IgD-negative memory B cell (primary cell): ENCODE data around the gene ZBTB37. TPM values are rescaled to one million over a fixed set of nuclear protein-coding genes. Genes with fewer than 3 reads are reported as not detected.
"Not testable (repeated sequence)": the region's sequence is repeated elsewhere in the genome, so short reads cannot be mapped to it uniquely, and the experiment has no call there.

Experiments used
- H3K27ac Mint-ChIP-seq, 3 donors: one replicate each; pipeline ENCODE4 v1.8.0; 2020 to 2022; ENCODE audit warnings: mild to moderate bottlenecking in 3 of 3, mixed read lengths in 3 of 3, moderate library complexity in 1 of 3
- H3K27me3 Mint-ChIP-seq: one replicate; pipeline ENCODE4 v1.8.0; 2021; ENCODE audit warnings: mixed read lengths
- H3K36me3 Mint-ChIP-seq: one replicate; pipeline ENCODE4 v1.8.0; 2020; ENCODE audit warnings: mild to moderate bottlenecking, mixed read lengths
- H3K4me1 Mint-ChIP-seq, 3 donors: one replicate each; pipeline ENCODE4 v1.8.0; 2020 to 2022; ENCODE audit warnings: mixed read lengths in 3 of 3, mild to moderate bottlenecking in 1 of 3
- H3K4me3 Mint-ChIP-seq, 4 donors: one replicate each; pipeline ENCODE4 v1.8.0; 2020 to 2022; ENCODE audit warnings: mild to moderate bottlenecking in 4 of 4, mixed read lengths in 4 of 4, moderate library complexity in 3 of 4
- H3K9me3 Mint-ChIP-seq, 3 donors: one replicate each; pipeline ENCODE4 v1.8.0; 2020 to 2021; ENCODE audit warnings: mixed read lengths in 3 of 3, mild to moderate bottlenecking in 1 of 3
- polyA plus RNA-seq: library from polyadenylated mRNA; unstranded; fragments of 300-500 nt; fragmentation: Illumina TruSeq; gene quantifications from one replicate; pipeline ENCODE4 v1.2.3, GENCODE V29; 2021

The ZBTB37 gene, protein sequence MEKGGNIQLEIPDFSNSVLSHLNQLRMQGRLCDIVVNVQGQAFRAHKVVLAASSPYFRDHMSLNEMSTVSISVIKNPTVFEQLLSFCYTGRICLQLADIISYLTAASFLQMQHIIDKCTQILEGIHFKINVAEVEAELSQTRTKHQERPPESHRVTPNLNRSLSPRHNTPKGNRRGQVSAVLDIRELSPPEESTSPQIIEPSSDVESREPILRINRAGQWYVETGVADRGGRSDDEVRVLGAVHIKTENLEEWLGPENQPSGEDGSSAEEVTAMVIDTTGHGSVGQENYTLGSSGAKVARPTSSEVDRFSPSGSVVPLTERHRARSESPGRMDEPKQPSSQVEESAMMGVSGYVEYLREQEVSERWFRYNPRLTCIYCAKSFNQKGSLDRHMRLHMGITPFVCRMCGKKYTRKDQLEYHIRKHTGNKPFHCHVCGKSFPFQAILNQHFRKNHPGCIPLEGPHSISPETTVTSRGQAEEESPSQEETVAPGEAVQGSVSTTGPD
- polyA plus RNA-seq, result 2.0 TPM

DNA sequence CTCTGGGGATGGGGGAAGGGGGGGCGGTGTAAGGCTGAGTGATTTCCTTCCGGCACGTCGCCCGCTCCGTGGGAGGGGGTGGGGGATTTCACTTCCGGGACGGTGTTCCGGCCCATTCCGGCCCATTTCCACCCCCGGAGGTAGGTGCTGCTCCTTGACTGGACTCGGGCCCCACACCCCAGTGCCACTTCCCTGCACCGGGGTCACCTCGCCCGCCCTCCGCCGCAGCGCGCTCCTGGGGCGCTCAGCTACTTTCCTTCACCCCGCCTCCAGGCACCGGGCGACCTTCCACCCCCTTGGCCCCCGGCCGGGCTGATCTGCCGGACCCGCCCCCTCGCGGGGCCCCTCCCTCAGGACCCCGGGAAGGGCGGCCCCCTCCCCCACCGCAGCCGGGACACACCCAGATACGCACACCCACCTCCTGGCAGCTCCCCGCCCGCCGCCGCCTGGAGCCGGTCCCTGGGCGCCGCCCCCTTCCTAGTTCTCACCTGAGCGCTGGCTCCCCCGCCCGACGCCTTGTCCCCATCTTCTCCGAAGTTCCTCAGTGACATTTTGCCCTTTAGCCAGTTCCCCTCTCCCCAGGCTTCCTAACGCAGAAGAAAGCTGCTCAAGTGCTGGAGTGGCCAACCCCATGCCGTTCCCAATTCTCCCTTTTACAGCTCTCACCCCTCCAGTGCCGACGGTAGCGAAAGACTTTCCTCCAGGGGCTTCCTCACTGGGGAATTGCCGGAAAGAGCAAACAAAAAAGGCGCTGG is at the start of gene ZBTB37:
ZBTB37 (plus strand) TSS at position 115 of the 755 bp plus-strand sequence. CDS start 1,846 bp downstream, outside the sequence.
- no peaks in the 10 kb centered on the region for H3K9me3 Mint-ChIP-seq
- H3K4me3 Mint-ChIP-seq, result peak within 1 kb of the TSS; percentile 90 to 97 (median 96)
- H3K4me1 Mint-ChIP-seq, result peaks cover 57 to 65% (median 59%) of the 10 kb centered on the region in 3 donors
- peak within 1 kb of the TSS; percentile 89 to 99 (median 94) for H3K27ac Mint-ChIP-seq
- H3K36me3 Mint-ChIP-seq, result peaks cover 3% of the 10 kb centered on the region
- H3K27me3 Mint-ChIP-seq, result no peaks in the 10 kb centered on the region

DNA sequence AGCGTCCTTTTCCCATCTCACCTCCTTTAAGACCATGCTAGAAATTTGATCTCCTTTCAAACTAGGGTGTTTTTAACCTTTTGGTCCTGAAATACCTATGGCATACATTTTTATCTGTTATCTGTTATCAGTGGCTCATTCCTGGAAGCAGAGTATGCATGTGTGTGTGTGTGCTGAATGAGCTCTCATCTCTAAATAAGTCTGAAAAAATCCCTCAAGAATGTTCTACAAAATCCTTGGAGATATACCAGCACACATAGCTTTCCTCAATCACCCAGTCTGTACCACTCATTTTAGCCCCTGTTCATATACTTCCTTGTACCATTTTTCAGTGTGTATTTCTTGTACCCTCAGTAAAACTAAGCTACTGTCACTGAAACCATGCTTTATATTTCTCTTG is 49.7 kb upstream of the ZBTB37 start:
- Mint-ChIP-seq H3K4me1 (peaks cover 21 to 23% (median 22%) of the 10 kb centered on the region in 3 donors), H3K4me3 (no peak overlapping the region), H3K27ac (no peak overlapping the region), H3K9me3 (no peaks in the 10 kb centered on the region), H3K36me3 (peaks cover 7% of the 10 kb centered on the region), H3K27me3 (no peaks in the 10 kb centered on the region)

DNA sequence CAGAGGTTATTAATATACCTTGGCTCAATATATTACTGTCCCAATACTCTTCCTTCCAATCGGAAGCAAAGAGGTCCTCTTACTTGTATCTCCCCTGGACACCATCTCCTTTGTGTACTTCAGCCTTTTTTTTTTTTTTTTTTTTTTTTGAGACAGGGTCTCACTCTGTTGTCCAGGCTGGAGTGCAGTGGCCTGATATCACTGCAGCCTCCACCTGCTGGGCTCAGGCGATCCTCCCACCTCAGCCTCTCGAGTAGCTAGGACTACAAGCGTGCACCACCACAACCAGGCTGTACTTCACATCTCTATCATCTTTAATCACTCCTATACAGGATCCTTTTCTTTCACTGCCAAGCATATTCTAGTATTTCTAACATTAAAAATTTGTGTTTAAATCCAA is 46.5 kb upstream of the ZBTB37 start:
- peak overlapping the region in 1 of 4 donors; percentile 4 for H3K4me3 Mint-ChIP-seq
- H3K27me3 Mint-ChIP-seq, result no peaks in the 10 kb centered on the region
- no peaks in the 10 kb centered on the region for H3K36me3 Mint-ChIP-seq
- H3K9me3 Mint-ChIP-seq, result no peaks in the 10 kb centered on the region
- H3K4me1 Mint-ChIP-seq, result peaks cover 23 to 26% (median 25%) of the 10 kb centered on the region in 3 donors
- H3K27ac Mint-ChIP-seq, result no peak overlapping the region

DNA sequence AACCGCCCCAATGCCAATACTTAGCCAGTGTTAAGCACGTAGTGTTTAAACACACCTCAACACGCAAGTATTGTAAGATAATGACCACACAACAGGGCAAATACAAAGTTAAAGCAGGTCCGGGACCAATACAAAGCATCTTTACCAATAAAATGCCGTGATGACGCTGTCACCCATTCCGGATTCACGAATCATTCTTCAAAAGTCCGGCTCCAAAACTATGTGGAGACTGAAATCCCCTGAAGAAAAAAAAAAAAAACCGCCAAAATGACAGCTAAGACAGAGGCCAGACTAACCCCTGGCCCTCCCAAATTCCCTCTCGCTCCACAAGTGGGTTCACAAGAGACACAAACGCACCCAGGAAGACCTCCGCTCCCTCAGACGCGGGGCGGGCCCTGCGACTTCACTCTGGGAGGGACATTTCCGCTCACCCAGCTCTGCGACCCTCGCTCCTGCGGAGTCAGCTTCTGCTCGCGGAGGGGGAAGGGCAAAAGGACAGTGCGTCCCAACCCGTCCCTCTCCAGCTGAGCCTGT is 44.3 kb upstream of the ZBTB37 start:
- H3K4me1 Mint-ChIP-seq, result peaks cover 21 to 24% (median 23%) of the 10 kb centered on the region in 3 donors
- H3K27me3 Mint-ChIP-seq, result no peaks in the 10 kb centered on the region
- no peaks in the 10 kb centered on the region for H3K36me3 Mint-ChIP-seq
- H3K4me3 Mint-ChIP-seq, result peak overlapping the region; percentile 91 to 99 (median 96)
- H3K27ac Mint-ChIP-seq, result peak overlapping the region; percentile 79 to 97 (median 95)
- no peaks in the 10 kb centered on the region for H3K9me3 Mint-ChIP-seq

DNA sequence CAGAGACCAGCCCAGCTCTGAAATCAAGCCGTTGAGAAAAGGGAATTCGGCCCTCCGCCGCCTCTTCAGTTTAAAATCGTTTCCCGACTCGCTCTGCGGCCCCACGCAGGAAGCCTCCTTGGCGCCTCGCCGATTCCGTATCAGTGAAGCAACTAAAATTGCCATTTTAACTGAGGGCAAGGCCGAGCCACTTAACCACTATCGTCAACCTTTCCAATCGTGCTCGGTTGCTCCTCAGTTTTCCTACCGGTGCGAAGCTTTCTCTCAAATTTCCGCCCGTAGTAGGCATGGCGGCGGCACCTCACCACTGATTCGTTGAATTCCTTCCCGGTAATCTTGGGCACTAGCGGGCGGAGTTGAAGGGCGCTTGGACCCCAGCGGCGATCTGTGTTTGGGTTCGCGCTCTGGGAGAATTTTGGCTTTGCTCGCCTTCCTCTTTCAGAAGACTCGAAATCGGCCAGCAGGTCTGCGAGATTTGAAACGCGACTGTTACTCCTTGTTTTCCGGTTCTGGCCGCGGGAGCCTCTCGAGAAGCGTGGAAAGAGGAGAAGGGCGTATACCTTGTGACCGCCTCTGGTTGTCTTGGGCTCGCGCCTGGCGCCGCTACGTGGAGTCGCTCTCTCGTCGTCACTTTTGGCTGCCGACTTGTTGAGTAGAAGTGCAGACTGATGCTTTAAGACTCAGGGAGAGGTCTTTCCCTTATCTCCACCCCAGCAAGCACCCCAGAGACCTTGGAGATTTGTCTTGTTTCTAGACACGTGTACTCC is 43.7 kb upstream of the ZBTB37 start, which contains the start of the genes CENPL and DARS2:
CENPL (minus strand) TSS at position 569 of the 767 bp plus-strand sequence. CDS start 13,584 bp downstream, outside the sequence.
DARS2 (plus strand) TSS at position 359 of the 767 bp plus-strand sequence. CDS start 557 bp downstream, outside the sequence.
- Mint-ChIP-seq H3K36me3 (no peaks in the 10 kb centered on the region), H3K27me3 (no peaks in the 10 kb centered on the region), H3K4me3 (peak within 1 kb of the TSS; percentile 91 to 99 (median 96)), H3K9me3 (no peaks in the 10 kb centered on the region), H3K4me1 (peaks cover 24 to 25% (median 24%) of the 10 kb centered on the region in 3 donors), H3K27ac (peak within 1 kb of the TSS; percentile 79 to 97 (median 95))

DNA sequence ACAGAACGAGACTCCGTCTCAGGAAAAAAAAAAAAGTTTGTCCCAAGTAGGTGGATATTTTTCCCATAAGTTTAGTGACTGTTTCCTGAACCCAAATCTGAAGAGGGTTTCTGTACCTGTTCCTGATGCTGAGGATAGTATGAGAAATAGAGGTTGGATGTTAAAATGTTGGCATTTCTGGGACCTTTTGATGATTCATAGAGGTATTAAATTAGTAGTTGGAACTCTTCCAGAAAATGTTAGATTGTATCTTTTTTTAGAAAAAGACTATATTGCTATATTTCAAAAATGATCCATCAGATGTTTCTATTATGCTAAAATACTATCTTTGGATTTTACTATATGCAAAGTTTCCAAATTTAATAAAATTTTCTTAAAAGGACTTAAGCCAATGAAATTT is 40.6 kb upstream of the ZBTB37 start:
- H3K4me1 Mint-ChIP-seq, result peaks cover 16 to 24% (median 18%) of the 10 kb centered on the region in 3 donors
- H3K36me3 Mint-ChIP-seq, result no peaks in the 10 kb centered on the region
- no peaks in the 10 kb centered on the region for H3K27me3 Mint-ChIP-seq
- H3K4me3 Mint-ChIP-seq, result peak overlapping the region in 1 of 4 donors; percentile 41
- H3K9me3 Mint-ChIP-seq, result no peaks in the 10 kb centered on the region
- no peak overlapping the region for H3K27ac Mint-ChIP-seq

DNA sequence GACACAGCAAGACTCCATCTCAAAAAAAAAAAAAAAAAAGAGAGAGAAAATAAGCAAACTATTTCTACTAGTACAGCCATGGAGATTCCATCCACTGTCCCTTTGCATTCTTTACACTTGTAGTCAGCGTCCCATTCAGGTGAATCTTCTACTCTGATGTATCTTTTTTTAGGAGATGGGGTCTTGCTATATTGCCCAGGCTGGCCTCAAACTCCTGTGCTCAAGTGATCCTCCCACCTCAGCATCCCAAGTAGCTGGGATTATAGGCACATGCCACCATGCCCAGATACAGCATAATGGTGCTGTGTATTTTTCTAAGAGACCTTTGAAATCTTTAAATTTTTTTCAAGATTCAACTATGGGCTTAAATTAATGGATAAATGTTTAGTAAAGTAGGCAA is 35.4 kb upstream of the ZBTB37 start:
- H3K4me3 Mint-ChIP-seq, result no peak overlapping the region
- no peaks in the 10 kb centered on the region for H3K36me3 Mint-ChIP-seq
- H3K27ac Mint-ChIP-seq, result no peak overlapping the region
- no peaks in the 10 kb centered on the region for H3K9me3 Mint-ChIP-seq
- peaks cover 1 to 3% (median 2%) of the 10 kb centered on the region in 3 donors for H3K4me1 Mint-ChIP-seq
- H3K27me3 Mint-ChIP-seq, result no peaks in the 10 kb centered on the region

DNA sequence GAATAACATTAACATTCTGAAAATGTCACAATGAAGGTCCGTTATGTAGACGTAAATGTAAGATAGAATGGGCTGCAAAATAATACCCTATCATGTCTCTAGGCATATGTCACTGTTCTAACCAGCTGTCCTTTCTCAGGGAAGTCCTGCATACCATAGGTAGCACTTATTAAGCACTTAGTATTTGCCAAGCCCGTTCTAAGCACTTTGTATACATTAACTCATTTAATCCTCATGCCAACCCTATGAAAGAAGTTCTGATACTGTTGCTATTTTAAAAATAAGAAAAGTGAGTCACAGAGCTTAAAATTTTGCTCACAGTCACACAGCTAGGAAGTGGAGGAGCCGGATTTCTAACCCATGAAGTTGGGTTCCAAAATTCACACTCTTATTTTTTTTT is 16.1 kb upstream of the ZBTB37 start:
- no peaks in the 10 kb centered on the region for H3K36me3 Mint-ChIP-seq
- H3K27ac Mint-ChIP-seq, result peak overlapping the region in 1 of 3 donors; percentile 50
- H3K27me3 Mint-ChIP-seq, result no peaks in the 10 kb centered on the region
- no peak overlapping the region for H3K4me3 Mint-ChIP-seq
- no peaks in the 10 kb centered on the region for H3K9me3 Mint-ChIP-seq
- H3K4me1 Mint-ChIP-seq, result no peaks in the 10 kb centered on the region

DNA sequence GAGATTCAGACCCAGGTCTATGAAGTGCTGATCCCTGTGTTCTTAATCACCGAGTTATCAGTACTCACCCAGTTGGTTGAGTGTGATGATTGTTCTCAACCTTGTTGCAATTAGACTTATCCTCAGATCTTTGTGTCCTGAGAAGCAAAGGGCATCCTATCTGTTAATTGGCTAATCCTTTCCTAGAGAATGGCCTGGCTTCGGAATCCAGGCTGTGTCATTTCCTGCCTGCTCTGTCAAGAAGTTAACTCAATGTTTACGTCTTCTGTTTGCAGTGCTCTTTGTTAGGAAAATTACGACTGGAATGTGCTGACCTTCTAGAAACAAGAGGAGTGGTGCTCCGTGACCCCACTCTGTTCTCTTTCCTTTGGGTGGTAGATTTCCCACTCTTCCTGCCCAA is 15.1 kb upstream of the ZBTB37 start:
- Mint-ChIP-seq H3K36me3 (no peaks in the 10 kb centered on the region), H3K27ac (no peak overlapping the region), H3K4me3 (no peak overlapping the region), H3K27me3 (no peaks in the 10 kb centered on the region), H3K9me3 (no peaks in the 10 kb centered on the region), H3K4me1 (no peaks in the 10 kb centered on the region)

DNA sequence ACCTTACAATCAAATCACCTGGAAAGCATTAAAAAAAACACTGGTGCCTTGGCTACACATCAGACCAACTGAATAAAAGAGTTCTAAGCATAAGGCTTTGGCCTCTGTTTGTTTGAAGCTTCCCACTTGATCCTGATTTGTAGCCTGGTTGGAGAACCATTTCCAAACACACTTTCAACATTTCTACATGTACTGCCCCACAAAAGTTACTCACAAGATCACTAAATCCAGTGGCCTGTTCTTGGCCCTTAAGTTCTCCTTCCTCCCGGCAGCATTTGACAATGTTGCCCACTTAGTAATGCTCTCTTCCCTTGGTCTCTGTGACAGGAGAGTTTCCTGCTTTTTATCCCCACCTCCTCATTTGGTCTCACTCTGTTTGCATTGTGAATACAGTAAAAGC is 12.2 kb upstream of the ZBTB37 start:
- Mint-ChIP-seq H3K4me1 (peaks cover 2 to 4% (median 4%) of the 10 kb centered on the region in 3 donors), H3K9me3 (no peaks in the 10 kb centered on the region), H3K4me3 (no peak overlapping the region), H3K27me3 (no peaks in the 10 kb centered on the region), H3K36me3 (no peaks in the 10 kb centered on the region), H3K27ac (peak overlapping the region in 1 of 3 donors; percentile 34)

DNA sequence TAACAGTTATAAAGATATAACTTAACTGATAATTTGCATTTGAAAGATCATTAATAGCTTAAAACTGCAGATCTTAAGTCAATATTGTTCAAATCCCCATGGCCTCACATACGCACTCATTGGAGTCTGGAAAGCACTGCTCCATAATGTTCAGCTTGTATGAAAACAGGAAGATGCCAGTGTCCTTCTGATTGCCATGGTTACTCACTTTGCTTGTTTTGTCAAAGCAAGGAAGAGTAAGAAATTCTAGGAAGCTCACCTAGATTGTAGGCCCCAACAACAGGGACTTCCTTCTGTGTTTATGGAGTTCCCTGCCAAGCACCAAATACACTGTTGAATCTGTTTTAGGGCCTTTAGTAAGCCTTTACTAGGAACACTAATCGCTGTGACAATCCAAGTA is 11.3 kb upstream of the ZBTB37 start:
- Mint-ChIP-seq H3K4me1 (peaks cover 3 to 7% (median 4%) of the 10 kb centered on the region in 3 donors), H3K27ac (no peak overlapping the region), H3K9me3 (no peaks in the 10 kb centered on the region), H3K36me3 (no peaks in the 10 kb centered on the region), H3K27me3 (no peaks in the 10 kb centered on the region), H3K4me3 (no peak overlapping the region)

DNA sequence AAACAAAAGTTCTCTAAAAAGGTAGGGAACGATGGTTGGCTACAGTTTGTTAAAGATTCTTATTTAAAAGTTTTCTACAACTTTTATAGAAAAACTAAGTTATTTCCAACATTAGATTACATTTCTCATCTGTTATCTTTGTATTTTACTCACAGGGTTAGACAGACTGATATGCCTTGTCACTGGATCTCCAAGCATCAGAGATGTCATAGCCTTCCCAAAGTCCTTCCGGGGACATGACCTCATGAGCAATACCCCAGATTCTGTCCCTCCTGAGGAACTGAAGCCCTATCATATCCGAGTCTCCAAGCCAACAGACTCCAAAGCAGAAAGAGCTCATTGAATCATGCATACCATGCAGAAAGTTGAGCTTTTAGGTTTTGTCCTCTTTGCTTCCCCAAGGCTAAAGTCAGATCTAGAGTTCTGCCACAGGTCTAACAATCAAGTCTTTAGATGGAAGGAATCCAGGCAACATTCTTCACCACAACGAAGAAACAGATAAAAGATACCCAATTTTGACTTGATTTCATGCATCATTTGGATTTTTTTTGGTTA is 10.7 kb upstream of the ZBTB37 start:
- H3K27me3 Mint-ChIP-seq, result no peaks in the 10 kb centered on the region
- H3K27ac Mint-ChIP-seq, result no peak overlapping the region
- H3K36me3 Mint-ChIP-seq, result no peaks in the 10 kb centered on the region
- no peak overlapping the region for H3K4me3 Mint-ChIP-seq
- H3K9me3 Mint-ChIP-seq, result no peaks in the 10 kb centered on the region
- H3K4me1 Mint-ChIP-seq, result peaks cover 4 to 8% (median 4%) of the 10 kb centered on the region in 3 donors

DNA sequence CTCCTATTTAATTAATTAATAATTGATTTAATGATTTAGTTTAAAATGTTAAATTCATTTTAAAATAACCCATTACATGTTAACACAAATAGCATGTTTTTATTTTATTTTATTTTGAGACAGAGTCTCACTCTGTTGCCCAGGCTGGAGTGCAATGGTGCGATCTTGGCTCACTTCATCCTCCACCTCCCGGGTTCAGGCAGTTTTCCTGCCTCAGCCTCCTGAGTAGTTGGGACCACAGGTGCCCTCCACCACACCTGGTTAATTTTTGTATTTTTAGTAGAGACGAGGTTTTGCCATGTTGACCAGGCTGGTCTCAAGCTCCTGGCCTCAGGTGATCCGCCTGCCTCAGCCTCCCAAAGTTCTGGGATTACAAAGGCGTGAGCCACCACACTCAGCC is 8.6 kb upstream of the ZBTB37 start:
- H3K36me3 Mint-ChIP-seq, H3K27me3 Mint-ChIP-seq, H3K27ac Mint-ChIP-seq, H3K4me3 Mint-ChIP-seq, H3K9me3 Mint-ChIP-seq: not testable (repeated sequence)
- H3K4me1 Mint-ChIP-seq, result peaks cover 14 to 22% (median 18%) of the 10 kb centered on the region in 3 donors

DNA sequence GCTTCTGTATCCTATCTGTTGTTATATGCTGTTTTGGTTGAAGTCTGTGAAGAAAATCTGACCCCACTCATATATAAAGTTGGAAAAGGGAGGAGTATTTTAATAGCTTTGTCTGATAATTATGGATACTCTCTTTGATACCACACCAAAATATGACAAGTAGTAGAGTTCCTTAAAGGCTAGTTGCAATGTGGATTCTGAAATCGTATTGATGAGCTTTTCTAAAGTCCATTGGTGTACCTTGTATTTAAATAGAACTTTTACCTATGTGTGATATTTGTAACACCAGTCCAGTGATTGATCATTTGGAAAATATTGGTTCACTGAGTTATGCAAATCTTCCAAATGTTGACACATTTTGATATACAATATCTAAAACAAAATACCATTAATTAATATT is 8.1 kb upstream of the ZBTB37 start:
- Mint-ChIP-seq H3K27ac (peak overlapping the region in 2 of 3 donors; percentile 42 to 73), H3K9me3 (no peaks in the 10 kb centered on the region), H3K4me3 (no peak overlapping the region), H3K36me3 (no peaks in the 10 kb centered on the region), H3K27me3 (no peaks in the 10 kb centered on the region), H3K4me1 (peaks cover 17 to 24% (median 20%) of the 10 kb centered on the region in 3 donors)
